NCI-H146 (cell line): Measurements from ENCODE around the gene AMIGO1.
"Not testable (repeated sequence)": the region's sequence is repeated elsewhere in the genome, so short reads cannot be mapped to it uniquely, and the experiment has no call there.

ENCODE experiments used
- DNase-seq: peaks from one replicate; lab custom pipeline; 2025; lab: John Stamatoyannopoulos, UW

Gene AMIGO1

GRCh38 chr1:109483672-109484518 lies 25.6 kb downstream of the AMIGO1 start, which contains the start of gene ATXN7L2:
ATXN7L2 (plus strand) TSS chr1:109483905; CDS start chr1:109483954, 49 bp downstream.
- DNase-seq, result peak; percentile 91

- DNase-seq, result peak; percentile 70
These were observed 26.5 kb downstream of the AMIGO1 start for GRCh38 chr1:109482791-109483671.

- no peak for DNase-seq
These were observed 27.3 kb downstream of the AMIGO1 start for GRCh38 chr1:109482242-109482641.

- no peak for DNase-seq
These were observed 27.9 kb downstream of the AMIGO1 start for GRCh38 chr1:109481646-109482045.

GRCh38 chr1:109479901-109480300 lies 29.6 kb downstream of the AMIGO1 start:
- no peak for DNase-seq

GRCh38 chr1:109479311-109479710 lies 30.2 kb downstream of the AMIGO1 start:
- no peak for DNase-seq

- DNase-seq, result no peak
These were observed 30.7 kb downstream of the AMIGO1 start for GRCh38 chr1:109478806-109479205.

- peak; percentile 6 for DNase-seq
These were observed 31.7 kb downstream of the AMIGO1 start for GRCh38 chr1:109477821-109478220.

GRCh38 chr1:109476825-109477224 lies 32.7 kb downstream of the AMIGO1 start:
- DNase-seq, result no peak

- DNase-seq, result no peak
These were observed 34.3 kb downstream of the AMIGO1 start for GRCh38 chr1:109475261-109475660.

- DNase-seq, result no peak
These were observed 34.8 kb downstream of the AMIGO1 start for GRCh38 chr1:109474697-109475096.

GRCh38 chr1:109473284-109474057 lies 36.1 kb downstream of the AMIGO1 start:
- DNase-seq, result not testable (repeated sequence)

- DNase-seq, result no peak
These were observed 36.7 kb downstream of the AMIGO1 start for GRCh38 chr1:109472779-109473178.

GRCh38 chr1:109470245-109470644 lies 39.3 kb downstream of the AMIGO1 start:
- DNase-seq, result no peak

- no peak for DNase-seq
These were observed 40.6 kb downstream of the AMIGO1 start for GRCh38 chr1:109468903-109469302.

GRCh38 chr1:109468061-109468460 lies 41.5 kb downstream of the AMIGO1 start:
- no peak for DNase-seq

GRCh38 chr1:109467301-109467777 lies 42.2 kb downstream of the AMIGO1 start:
- DNase-seq, result no peak

- DNase-seq, result peak; percentile 52
These were observed 42.9 kb downstream of the AMIGO1 start, which contains the start of gene SYPL2 for GRCh38 chr1:109466452-109467300. SYPL2 (plus strand) TSS chr1:109466546; CDS start chr1:109466844, 298 bp downstream.

GRCh38 chr1:109466125-109466451 lies 43.4 kb downstream of the AMIGO1 start:
- peak; percentile 29 for DNase-seq

- DNase-seq, result no peak
These were observed 51.7 kb downstream of the AMIGO1 start for GRCh38 chr1:109457819-109458218.
